Skin of body (tissue), 2 donors: ENCODE results near the gene CLHC1. TPM values are rescaled to one million over a fixed set of nuclear protein-coding genes. Genes with fewer than 3 reads are reported as not detected.
"Not testable (repeated sequence)": the region's sequence is repeated elsewhere in the genome, so short reads cannot be mapped to it uniquely, and the experiment has no call there.

Source experiments
- DNase-seq: peaks from one replicate; lab custom pipeline; 2025; lab: John Stamatoyannopoulos, UW
- total RNA-seq: library from RNA; depleted of rRNA; stranded (reverse); fragments of >200 nt; gene quantifications from one replicate; pipeline ENCODE4 v1.2.3, GENCODE V29; 2014

CLHC1 gene
- total RNA-seq, 1 donor from 2014 or later: 13.7 TPM

DNA sequence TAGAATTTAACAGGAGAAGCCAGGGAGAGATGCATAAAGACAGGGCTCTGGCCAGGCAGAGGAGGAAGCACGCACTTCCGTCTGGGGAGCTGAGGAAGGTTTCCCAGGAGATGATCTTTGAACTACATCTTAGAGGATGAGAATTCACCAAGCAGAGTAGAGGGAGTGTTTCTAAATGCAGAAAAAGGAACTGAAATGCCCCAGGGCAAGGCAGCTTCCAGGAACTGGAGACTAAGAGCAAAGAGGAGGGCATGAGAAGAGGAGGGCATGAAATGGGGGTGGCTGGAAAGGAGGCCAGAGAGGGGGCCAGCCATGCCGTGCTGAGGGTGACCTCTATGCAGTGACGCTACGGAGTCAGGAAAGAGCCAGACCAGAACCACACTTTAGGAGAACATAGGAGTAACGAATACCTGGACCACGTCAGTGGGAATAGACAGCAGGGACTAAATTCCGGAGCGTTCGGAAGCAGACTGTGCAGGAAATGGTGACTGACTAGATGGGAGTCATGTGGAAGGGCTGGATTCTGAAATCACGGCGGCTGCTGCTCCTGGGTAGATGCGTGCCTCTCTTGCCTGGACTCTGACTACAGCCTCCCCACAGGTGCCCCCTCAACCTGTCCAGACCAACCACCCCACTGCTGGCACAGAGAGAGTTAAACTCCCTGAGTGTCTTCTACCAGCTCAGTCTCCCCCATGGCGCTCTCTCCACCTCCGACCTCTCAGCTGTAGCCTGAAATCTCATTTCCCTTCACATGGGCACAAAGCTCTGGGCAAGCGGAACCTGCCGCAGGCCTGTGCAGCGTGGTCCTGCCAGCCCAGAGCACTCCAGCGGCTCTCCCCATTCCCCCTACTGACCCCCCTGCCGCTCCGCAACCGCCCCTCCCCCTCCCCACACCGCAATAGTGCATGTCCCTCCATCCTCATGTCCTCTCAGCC, 94.8 kb downstream of the CLHC1 start:
- no peak for DNase-seq

DNA sequence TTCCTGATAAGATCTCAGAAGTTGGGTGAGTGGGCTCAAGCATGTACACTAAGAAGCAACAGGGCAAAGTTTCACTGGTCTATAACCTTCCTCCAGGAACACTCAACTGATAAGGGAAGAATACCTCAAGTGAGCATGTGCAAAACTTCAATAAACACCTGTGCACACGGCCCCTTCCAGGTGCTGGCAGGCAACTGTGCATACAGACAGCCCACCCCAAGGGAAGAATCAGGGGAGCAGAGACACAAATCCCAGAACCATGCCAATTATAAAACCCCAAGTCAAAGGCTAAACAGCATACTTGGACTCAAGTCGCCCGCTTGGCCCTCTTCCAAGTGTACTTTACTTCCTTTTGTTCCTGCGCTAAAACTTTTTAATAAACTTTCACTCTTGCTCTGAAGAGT, 96.0 kb downstream of the CLHC1 start:
- DNase-seq: no peak

DNA sequence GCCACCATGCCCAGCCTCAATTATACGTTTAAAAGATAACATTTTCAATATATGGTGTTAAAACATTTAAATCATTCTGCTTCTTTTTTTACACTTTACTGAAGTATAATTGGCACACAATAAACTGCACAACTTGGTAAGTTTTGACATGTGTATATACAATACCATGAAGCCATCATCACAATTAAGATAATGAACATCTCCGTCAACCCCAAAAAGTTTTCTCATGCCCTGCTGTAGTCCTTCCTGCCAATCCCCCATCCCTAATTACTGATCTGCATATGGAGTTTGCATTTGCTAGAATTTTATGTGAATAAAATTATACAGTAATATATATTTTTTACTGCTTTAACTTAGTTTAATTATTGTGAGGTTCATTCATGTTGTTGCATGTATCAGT, 96.6 kb downstream of the CLHC1 start:
- DNase-seq: no peak

DNA sequence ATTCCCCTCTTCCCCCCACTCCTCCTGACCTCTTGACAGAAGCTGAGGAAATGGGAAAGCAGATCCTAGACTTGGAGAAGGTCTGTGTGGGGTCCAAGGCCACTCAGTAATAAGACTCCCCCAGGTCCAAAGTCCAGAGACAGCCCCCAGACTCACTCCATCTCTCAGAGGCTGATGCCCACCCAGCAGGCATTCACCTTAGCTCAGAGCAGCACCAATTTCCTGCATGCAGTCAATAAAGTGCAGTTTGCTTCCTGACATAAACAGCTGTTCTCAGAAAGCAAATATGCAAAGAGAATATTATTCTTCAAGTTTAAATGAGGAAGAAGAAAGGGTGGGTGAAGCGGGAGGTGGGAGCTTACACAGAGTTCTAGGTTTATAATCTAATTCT, 97.8 kb downstream of the CLHC1 start:
- DNase-seq: no peak

DNA sequence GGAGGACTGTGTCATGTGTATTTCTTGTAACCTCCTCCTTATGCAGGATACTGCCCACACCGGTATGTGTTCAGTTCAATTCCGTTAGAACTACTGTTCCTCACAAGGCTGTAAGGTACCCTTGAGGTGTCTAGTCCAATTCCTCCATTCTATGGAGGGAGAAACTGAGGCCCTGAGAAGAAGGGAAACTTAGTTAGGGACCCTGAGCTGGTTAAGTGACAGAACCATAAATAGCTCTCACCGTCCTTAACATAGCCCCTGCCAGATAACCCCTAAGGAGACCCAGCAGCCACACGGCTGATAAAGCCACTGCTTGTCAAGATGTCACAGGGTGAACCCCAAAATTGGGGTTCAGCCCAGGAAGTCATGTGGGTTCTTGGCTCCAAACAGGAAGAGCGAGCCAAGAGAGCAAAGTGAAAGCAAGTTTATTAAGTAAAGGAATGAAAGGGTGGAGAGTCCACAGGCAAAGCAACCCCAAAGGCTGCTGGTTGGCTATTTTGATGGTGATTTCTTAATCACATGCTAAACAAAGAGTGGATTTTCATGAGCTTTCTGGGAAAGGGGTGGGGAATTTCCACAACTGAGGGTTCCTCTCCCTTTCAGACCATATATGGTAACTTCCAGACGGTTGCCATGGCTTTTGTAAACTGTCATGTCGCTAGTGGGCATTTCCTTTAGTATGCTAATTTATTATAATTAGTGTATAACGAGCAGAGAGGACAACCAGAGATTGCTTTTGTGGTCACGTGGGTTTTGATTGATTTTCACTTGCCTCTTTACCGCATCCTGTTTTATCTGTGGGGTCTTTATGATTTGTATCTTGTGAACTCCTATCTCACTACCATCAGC, 98.4 kb downstream of the CLHC1 start:
- peak; percentile 49 for DNase-seq

DNA sequence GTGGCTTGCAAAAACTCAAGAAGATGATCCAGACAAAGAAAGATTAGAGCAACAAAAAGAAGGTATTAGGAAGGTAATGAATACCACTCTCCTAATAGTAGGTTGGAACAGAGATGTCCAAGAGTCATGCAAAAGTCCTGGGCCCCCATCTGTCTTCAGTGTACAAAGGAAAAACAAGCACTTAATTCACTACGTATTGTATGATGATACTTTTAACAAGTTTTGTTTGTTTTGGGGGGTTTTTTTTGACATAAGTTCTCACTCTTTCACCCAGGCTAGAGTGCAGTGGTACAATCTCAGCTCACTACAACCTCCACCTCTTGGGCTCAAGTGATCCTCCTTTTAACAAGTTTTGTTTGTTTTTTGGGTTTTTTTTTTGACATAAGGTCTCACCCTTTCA, 101.2 kb downstream of the CLHC1 start:
- DNase-seq: no peak

DNA sequence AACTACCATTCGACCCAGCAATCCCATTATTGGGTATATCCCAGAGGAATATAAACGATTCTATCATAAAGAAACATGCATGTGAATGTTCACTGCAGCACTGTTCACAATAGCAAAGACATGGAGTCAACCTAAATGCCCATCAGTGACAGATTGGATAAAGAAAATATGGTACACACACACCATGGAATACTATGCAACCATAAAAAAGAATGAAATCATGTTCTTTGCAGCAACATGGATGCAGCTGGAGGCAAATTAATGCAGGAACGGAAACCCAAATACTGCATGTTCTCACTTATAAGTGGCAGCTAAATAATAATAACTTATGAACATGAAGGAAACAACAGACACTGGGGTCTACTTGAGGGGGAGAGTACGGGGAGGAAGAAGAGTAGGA, 105.5 kb downstream of the CLHC1 start:
- not testable (repeated sequence) for DNase-seq

Other genes starting within 250 kb of the CLHC1 start
- 225 TPM for gene RTN4, start 181.8 kb downstream of the CLHC1 start, total RNA-seq
- 964 TPM for gene RPS27A, start 395 bp upstream of the CLHC1 start, total RNA-seq
- 16.8 TPM for gene MTIF2, start 36.9 kb upstream of the CLHC1 start, total RNA-seq
- 71.1 TPM for gene CCDC88A, start 187.6 kb upstream of the CLHC1 start, total RNA-seq